HEK293 (cell line): ENCODE results near the gene ZNF438.

Experiments
- CTCF ChIA-PET: fragments of 350-600 bp; formaldehyde crosslinking; extraction: SDS; loops from one replicate; lab custom pipeline; 2021; ENCODE audit warnings: antibody characterized with exemption; lab: Yijun Ruan, JAX
- POLR2A ChIA-PET: fragments of 300-600 bp; formaldehyde crosslinking; extraction: SDS; loops from one replicate; lab custom pipeline; 2020; ENCODE audit warnings: antibody characterized with exemption, inconsistent platforms; lab: Yijun Ruan, JAX
- H3K27ac ChIP-seq: fragments of 200-500 bp; sonication (Bioruptor generic); 2 replicates; pipeline ENCODE4 v1.5.1; 2014; ENCODE audit warnings: low read depth, low read length, control low read depth, inconsistent platforms; ENCODE audit errors: extremely low read depth
- H3K36me3 ChIP-seq, 2 experiments: fragments of 200-500 bp in 1 of 2; sonication (Bioruptor generic) in 1 of 2; 1 replicate in 1 of 2; 2 replicates in 1 of 2; pipeline ENCODE4 v1.5.1; 2014 to 2017; ENCODE audit warnings: inconsistent platforms in 2 of 2, low read length in 2 of 2; ENCODE audit not compliant: control insufficient read depth in 2 of 2, insufficient read depth in 1 of 2
- H3K4me1 ChIP-seq: fragments of 200-500 bp; sonication (Bioruptor generic); 2 replicates; pipeline ENCODE4 v1.5.1; 2014; ENCODE audit warnings: mild to moderate bottlenecking, low read length, inconsistent platforms; ENCODE audit not compliant: control insufficient read depth, insufficient read depth
- H3K4me3 ChIP-seq: 2 replicates; pipeline ENCODE4 v1.5.1; 2011; ENCODE audit warnings: low read depth, mild to moderate bottlenecking, control low read depth, low read length, moderate library complexity
- H3K9me3 ChIP-seq: fragments of 200-500 bp; sonication (Bioruptor generic); 2 replicates; pipeline ENCODE4 v1.5.1; 2014; ENCODE audit warnings: low read depth, low read length, inconsistent platforms; ENCODE audit not compliant: control insufficient read depth, insufficient read depth
- AEBP2 ChIP-seq: fragments of 450-650 bp; formaldehyde crosslinking; IDR thresholded peaks from 2 replicates; pipeline ENCODE4 v1.5.1; 2016; ENCODE audit warnings: missing biosample characterization, missing genetic modification characterization, borderline replicate concordance
- ELK4 ChIP-seq: IDR thresholded peaks from 2 replicates; pipeline ENCODE4 v1.6.1; 2011; ENCODE audit warnings: mild to moderate bottlenecking, low read depth, low read length, borderline replicate concordance
- GLIS1 ChIP-seq: fragments of 450-650 bp; formaldehyde crosslinking; IDR thresholded peaks from 2 replicates; pipeline ENCODE4 v1.5.1; 2016; ENCODE audit warnings: missing biosample characterization, missing genetic modification characterization
- GLIS2 ChIP-seq: fragments of 450-650 bp; formaldehyde crosslinking; IDR thresholded peaks from 2 replicates; pipeline ENCODE4 v1.5.1; 2016; ENCODE audit warnings: missing biosample characterization, missing genetic modification characterization
- RBAK ChIP-seq: fragments of 450-650 bp; formaldehyde crosslinking; IDR thresholded peaks from 2 replicates; pipeline ENCODE4 v1.5.1; 2016; ENCODE audit warnings: missing biosample characterization, missing genetic modification characterization
- REST ChIP-seq: fragments of 450-650 bp; formaldehyde crosslinking; IDR thresholded peaks from 2 replicates; pipeline ENCODE4 v1.5.1; 2016; ENCODE audit warnings: missing biosample characterization, missing genetic modification characterization
- TRIM28 ChIP-seq: IDR thresholded peaks from 2 replicates; pipeline ENCODE4 v1.6.1; 2011; ENCODE audit warnings: low read length, control low read depth, borderline replicate concordance
- ZNF132 ChIP-seq: fragments of 450-650 bp; formaldehyde crosslinking; IDR thresholded peaks from 2 replicates; pipeline ENCODE4 v1.5.1; 2017; ENCODE audit warnings: missing biosample characterization, missing genetic modification characterization, borderline replicate concordance
- ZNF223 ChIP-seq: fragments of 450-650 bp; formaldehyde crosslinking; IDR thresholded peaks from 2 replicates; pipeline ENCODE4 v1.5.1; 2016; ENCODE audit warnings: missing biosample characterization, missing genetic modification characterization
- ZNF23 ChIP-seq: fragments of 450-650 bp; formaldehyde crosslinking; IDR thresholded peaks from 2 replicates; pipeline ENCODE4 v1.5.1; 2016; ENCODE audit warnings: missing biosample characterization, missing genetic modification characterization, borderline replicate concordance
- ZNF423 ChIP-seq: fragments of 450-650 bp; formaldehyde crosslinking; IDR thresholded peaks from 2 replicates; pipeline ENCODE4 v1.5.1; 2016; ENCODE audit warnings: missing biosample characterization, missing genetic modification characterization
- ZNF660 ChIP-seq: fragments of 450-650 bp; IDR thresholded peaks from 2 replicates; pipeline ENCODE4 v1.5.1; 2018; ENCODE audit warnings: missing biosample characterization, mild to moderate bottlenecking, missing genetic modification characterization
- ZSCAN16 ChIP-seq: fragments of 450-650 bp; formaldehyde crosslinking; IDR thresholded peaks from 2 replicates; pipeline ENCODE4 v1.5.1; 2016; ENCODE audit warnings: missing biosample characterization, missing genetic modification characterization
- TF ChIP-seq, protein P1 (sequence below): fragments of 450-650 bp; formaldehyde crosslinking; IDR thresholded peaks from 2 replicates; pipeline ENCODE4 v1.5.1; 2016; ENCODE audit warnings: missing biosample characterization, missing genetic modification characterization, borderline replicate concordance
- TF ChIP-seq, protein P2 (sequence below): fragments of 450-650 bp; formaldehyde crosslinking; IDR thresholded peaks from 2 replicates; pipeline ENCODE4 v1.5.1; 2016; ENCODE audit warnings: missing biosample characterization, missing genetic modification characterization
- TF ChIP-seq, protein P3 (sequence below): fragments of 450-650 bp; formaldehyde crosslinking; IDR thresholded peaks from 2 replicates; pipeline ENCODE4 v1.5.1; 2017; ENCODE audit warnings: missing biosample characterization, missing genetic modification characterization
- TF ChIP-seq, protein P4 (sequence below): fragments of 450-650 bp; formaldehyde crosslinking; IDR thresholded peaks from 2 replicates; pipeline ENCODE4 v1.5.1; 2017; ENCODE audit warnings: missing biosample characterization, missing genetic modification characterization
- TF ChIP-seq, protein P5 (sequence below): fragments of 450-650 bp; formaldehyde crosslinking; IDR thresholded peaks from 2 replicates; pipeline ENCODE4 v1.5.1; 2016; ENCODE audit warnings: missing biosample characterization, missing genetic modification characterization

ZNF438 gene

DNA sequence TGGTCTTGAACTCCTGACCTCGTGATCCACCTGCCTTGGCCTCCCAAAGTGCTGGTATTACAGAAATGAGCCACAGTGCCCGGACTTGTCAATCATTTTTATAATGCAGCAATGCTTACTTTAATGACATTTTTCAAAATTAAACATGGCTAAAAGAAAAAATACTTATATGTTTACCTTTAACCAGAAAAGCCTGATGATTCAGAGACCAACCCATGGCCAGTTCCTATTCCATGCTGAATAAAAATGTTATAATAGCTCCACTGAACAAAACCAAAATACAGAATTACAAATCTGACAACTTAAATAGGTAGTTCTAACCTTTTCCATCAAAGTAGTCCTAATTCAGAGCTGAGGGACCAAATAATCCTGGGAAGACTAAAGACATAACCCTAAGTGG is 21.6 kb downstream of the ZNF438 start:
- ChIA-PET CTCF (interaction anchor here (0.6 kb wide), 2 partner anchors 22 to 256 kb away, joined by 3 to 4 read pairs; no protein-coding TSS in a partner anchor), POLR2A (no interaction called here)
- H3K27ac ChIP-seq, result no peak overlapping the region
- no peaks in the 10 kb centered on the region for H3K36me3 ChIP-seq
- H3K4me3 ChIP-seq, result no peak overlapping the region
- TF ChIP-seq ZSCAN16 (tag by site-specific recombination), result no peak
- no peak for TF ChIP-seq AEBP2 (tag by site-specific recombination)
- TF ChIP-seq ZNF223 (tag by site-specific recombination), result no peak
- TF ChIP-seq TRIM28, result no peak
- TF ChIP-seq, protein P1, sequence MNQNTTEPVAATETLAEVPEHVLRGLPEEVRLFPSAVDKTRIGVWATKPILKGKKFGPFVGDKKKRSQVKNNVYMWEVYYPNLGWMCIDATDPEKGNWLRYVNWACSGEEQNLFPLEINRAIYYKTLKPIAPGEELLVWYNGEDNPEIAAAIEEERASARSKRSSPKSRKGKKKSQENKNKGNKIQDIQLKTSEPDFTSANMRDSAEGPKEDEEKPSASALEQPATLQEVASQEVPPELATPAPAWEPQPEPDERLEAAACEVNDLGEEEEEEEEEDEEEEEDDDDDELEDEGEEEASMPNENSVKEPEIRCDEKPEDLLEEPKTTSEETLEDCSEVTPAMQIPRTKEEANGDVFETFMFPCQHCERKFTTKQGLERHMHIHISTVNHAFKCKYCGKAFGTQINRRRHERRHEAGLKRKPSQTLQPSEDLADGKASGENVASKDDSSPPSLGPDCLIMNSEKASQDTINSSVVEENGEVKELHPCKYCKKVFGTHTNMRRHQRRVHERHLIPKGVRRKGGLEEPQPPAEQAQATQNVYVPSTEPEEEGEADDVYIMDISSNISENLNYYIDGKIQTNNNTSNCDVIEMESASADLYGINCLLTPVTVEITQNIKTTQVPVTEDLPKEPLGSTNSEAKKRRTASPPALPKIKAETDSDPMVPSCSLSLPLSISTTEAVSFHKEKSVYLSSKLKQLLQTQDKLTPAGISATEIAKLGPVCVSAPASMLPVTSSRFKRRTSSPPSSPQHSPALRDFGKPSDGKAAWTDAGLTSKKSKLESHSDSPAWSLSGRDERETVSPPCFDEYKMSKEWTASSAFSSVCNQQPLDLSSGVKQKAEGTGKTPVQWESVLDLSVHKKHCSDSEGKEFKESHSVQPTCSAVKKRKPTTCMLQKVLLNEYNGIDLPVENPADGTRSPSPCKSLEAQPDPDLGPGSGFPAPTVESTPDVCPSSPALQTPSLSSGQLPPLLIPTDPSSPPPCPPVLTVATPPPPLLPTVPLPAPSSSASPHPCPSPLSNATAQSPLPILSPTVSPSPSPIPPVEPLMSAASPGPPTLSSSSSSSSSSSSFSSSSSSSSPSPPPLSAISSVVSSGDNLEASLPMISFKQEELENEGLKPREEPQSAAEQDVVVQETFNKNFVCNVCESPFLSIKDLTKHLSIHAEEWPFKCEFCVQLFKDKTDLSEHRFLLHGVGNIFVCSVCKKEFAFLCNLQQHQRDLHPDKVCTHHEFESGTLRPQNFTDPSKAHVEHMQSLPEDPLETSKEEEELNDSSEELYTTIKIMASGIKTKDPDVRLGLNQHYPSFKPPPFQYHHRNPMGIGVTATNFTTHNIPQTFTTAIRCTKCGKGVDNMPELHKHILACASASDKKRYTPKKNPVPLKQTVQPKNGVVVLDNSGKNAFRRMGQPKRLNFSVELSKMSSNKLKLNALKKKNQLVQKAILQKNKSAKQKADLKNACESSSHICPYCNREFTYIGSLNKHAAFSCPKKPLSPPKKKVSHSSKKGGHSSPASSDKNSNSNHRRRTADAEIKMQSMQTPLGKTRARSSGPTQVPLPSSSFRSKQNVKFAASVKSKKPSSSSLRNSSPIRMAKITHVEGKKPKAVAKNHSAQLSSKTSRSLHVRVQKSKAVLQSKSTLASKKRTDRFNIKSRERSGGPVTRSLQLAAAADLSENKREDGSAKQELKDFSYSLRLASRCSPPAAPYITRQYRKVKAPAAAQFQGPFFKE (tag by site-specific recombination), result no peak
- no peak for TF ChIP-seq RBAK (tag by site-specific recombination)
- no peak for TF ChIP-seq ZNF132 (tag by site-specific recombination)
- TF ChIP-seq, protein P2, sequence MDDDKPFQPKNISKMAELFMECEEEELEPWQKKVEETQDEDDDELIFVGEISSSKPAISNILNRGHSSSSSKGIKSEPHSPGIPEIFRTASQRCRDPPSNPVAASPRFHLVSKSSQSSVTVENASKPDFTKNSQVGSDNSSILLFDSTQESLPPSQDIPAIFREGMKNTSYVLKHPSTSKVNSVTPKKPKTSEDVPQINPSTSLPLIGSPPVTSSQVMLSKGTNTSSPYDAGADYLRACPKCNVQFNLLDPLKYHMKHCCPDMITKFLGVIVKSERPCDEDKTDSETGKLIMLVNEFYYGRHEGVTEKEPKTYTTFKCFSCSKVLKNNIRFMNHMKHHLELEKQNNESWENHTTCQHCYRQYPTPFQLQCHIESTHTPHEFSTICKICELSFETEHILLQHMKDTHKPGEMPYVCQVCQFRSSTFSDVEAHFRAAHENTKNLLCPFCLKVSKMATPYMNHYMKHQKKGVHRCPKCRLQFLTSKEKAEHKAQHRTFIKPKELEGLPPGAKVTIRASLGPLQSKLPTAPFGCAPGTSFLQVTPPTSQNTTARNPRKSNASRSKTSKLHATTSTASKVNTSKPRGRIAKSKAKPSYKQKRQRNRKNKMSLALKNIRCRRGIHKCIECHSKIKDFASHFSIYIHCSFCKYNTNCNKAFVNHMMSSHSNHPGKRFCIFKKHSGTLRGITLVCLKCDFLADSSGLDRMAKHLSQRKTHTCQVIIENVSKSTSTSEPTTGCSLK, result no peak
- TF ChIP-seq ZNF660 (tag by site-specific recombination), result no peak
- no peak for TF ChIP-seq ELK4
- TF ChIP-seq ZNF23 (tag by site-specific recombination), result no peak
- TF ChIP-seq, protein P3, sequence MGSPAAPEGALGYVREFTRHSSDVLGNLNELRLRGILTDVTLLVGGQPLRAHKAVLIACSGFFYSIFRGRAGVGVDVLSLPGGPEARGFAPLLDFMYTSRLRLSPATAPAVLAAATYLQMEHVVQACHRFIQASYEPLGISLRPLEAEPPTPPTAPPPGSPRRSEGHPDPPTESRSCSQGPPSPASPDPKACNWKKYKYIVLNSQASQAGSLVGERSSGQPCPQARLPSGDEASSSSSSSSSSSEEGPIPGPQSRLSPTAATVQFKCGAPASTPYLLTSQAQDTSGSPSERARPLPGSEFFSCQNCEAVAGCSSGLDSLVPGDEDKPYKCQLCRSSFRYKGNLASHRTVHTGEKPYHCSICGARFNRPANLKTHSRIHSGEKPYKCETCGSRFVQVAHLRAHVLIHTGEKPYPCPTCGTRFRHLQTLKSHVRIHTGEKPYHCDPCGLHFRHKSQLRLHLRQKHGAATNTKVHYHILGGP (tag by site-specific recombination), result no peak
- TF ChIP-seq, protein P4, sequence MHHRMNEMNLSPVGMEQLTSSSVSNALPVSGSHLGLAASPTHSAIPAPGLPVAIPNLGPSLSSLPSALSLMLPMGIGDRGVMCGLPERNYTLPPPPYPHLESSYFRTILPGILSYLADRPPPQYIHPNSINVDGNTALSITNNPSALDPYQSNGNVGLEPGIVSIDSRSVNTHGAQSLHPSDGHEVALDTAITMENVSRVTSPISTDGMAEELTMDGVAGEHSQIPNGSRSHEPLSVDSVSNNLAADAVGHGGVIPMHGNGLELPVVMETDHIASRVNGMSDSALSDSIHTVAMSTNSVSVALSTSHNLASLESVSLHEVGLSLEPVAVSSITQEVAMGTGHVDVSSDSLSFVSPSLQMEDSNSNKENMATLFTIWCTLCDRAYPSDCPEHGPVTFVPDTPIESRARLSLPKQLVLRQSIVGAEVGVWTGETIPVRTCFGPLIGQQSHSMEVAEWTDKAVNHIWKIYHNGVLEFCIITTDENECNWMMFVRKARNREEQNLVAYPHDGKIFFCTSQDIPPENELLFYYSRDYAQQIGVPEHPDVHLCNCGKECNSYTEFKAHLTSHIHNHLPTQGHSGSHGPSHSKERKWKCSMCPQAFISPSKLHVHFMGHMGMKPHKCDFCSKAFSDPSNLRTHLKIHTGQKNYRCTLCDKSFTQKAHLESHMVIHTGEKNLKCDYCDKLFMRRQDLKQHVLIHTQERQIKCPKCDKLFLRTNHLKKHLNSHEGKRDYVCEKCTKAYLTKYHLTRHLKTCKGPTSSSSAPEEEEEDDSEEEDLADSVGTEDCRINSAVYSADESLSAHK, result no peak
- no peak for TF ChIP-seq ZNF423
- no peak for TF ChIP-seq GLIS1 (tag by site-specific recombination)
- TF ChIP-seq REST (tag by site-specific recombination), result no peak
- no peak for TF ChIP-seq GLIS2 (tag by site-specific recombination)
- TF ChIP-seq, protein P5, sequence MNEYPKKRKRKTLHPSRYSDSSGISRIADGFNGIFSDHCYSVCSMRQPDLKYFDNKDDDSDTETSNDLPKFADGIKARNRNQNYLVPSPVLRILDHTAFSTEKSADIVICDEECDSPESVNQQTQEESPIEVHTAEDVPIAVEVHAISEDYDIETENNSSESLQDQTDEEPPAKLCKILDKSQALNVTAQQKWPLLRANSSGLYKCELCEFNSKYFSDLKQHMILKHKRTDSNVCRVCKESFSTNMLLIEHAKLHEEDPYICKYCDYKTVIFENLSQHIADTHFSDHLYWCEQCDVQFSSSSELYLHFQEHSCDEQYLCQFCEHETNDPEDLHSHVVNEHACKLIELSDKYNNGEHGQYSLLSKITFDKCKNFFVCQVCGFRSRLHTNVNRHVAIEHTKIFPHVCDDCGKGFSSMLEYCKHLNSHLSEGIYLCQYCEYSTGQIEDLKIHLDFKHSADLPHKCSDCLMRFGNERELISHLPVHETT, result no peak
- H3K4me1 ChIP-seq, result no peaks in the 10 kb centered on the region
- no peaks in the 10 kb centered on the region for H3K9me3 ChIP-seq
